Astrocyte of the cerebellum (primary cell): Measurements from ENCODE around the gene NACA2.

ENCODE experiments used
- DNase-seq: peaks from one replicate; pipeline ENCODE4 v3.0.0-alpha.2; 2011; ENCODE audit warnings: low read depth
- H3K4me3 ChIP-seq: 2 replicates; pipeline ENCODE4 v1.5.1; 2011; ENCODE audit warnings: mild to moderate bottlenecking, low read depth, low read length, moderate library complexity
- CTCF ChIP-seq: IDR thresholded peaks from 2 replicates; pipeline ENCODE4 v1.5.1; 2012; ENCODE audit warnings: low read length, low read depth, moderate library complexity, mild to moderate bottlenecking; ENCODE audit errors: missing control alignments
- in situ Hi-C: cut with HindIII; loops from 2 replicates; pipeline ENCODE4 v1.10.0; 2017; ENCODE audit warnings: low sequenced_read_pairs

Gene NACA2

GRCh38 chr17:61595418-61596186, 4.6 kb upstream of the NACA2 start:
- DNase-seq, result no peak
- in situ Hi-C loops, result no loop called here
- TF ChIP-seq CTCF, result no peak
- H3K4me3 ChIP-seq, result no peak overlapping the region

- H3K4me3 ChIP-seq, result no peak overlapping the region
- no peak for DNase-seq
- no peak for TF ChIP-seq CTCF
- in situ Hi-C loops, result no loop called here
These were observed 3.3 kb upstream of the NACA2 start for GRCh38 chr17:61594294-61594825.

GRCh38 chr17:61593426-61593825, 2.4 kb upstream of the NACA2 start:
- in situ Hi-C loops, result no loop called here
- no peak for TF ChIP-seq CTCF
- no peak overlapping the region for H3K4me3 ChIP-seq
- DNase-seq, result no peak

DNA sequence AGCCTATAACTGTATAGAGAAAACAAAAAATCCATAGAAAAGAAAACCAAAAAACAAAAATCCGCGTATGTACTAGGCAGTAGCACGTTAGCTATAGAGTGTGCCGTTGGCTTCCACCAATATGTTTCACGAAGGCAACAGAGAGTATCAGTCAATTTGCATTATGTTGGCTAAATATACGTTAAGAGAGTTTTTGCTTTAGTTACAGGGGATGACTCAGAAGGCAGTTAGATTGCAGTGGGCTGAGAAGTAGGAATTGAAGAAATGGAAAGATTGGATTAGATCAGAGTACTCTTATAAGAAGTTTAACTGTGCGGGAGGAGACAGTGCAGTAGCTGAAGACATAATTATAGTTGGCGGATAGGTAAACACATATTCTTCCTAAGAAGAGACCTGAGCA, 911 bp upstream of the NACA2 start:
- H3K4me3 ChIP-seq, result no peak overlapping the region
- no peak for DNase-seq
- TF ChIP-seq CTCF, result no peak
- in situ Hi-C loops, result no loop called here

- DNase-seq, result no peak
- no peak overlapping the region for H3K4me3 ChIP-seq
- TF ChIP-seq CTCF, result no peak
- in situ Hi-C loops, result no loop called here
These were observed 1.0 kb downstream of the NACA2 start for GRCh38 chr17:61589990-61590389.

DNA sequence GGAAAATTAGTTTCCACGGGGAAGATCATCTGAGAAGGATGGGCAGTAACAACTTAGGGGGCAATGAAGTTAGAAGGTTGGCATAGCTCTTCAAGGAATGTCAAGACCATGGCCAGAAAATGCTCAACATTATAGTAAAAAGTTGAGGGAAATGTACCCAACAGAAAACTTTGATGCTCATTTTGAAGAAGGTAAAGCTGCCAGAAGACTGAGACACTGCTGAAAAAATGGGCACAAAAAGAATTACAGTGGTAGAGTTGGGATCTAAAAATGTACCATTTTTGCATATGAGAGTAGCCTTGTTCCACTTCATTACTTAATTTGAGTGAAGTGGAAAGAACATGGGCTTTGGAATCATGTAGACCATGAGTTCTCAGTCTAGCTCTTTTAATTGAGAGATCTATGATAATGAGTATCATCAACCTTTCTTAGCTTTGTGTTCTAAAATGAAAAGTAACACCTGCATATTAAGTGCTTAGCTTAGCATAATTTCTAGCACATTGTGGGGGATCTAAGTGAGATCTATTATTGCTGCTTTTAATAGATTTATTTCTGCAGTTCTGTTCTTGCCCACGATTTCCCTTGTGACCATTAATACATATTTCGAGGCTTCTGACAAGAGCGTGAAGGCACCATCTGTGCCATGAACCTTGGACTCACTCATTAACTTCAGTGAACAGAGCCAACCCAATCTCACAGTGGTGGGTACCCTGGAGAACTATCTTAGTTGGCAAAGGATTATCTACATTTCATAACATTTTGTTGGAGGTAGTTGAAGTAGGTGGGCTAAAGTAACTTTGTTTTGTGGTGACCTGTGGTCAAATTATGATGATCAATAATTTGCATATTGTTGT, 3.0 kb downstream of the NACA2 start:
- H3K4me3 ChIP-seq, result no peak overlapping the region
- no peak for DNase-seq
- in situ Hi-C loops, result no loop called here
- TF ChIP-seq CTCF, result no peak
